Activated naive CD8-positive, alpha-beta T cell treated with anti-CD3 and anti-CD28 coated beads for 36 hours (primary cell): Measurements from ENCODE around the gene PACRG. TPM values are rescaled to one million over a fixed set of nuclear protein-coding genes. Genes with fewer than 3 reads are reported as not detected.
"Not testable (repeated sequence)": the region's sequence is repeated elsewhere in the genome, so short reads cannot be mapped to it uniquely, and the experiment has no call there.

ENCODE experiments used
- DNase-seq: peaks from one replicate; pipeline ENCODE4 v3.0.0; 2021
- H3K27ac Mint-ChIP-seq: one replicate; pipeline ENCODE4 v1.8.0; 2022; ENCODE audit warnings: mild to moderate bottlenecking, moderate library complexity, mixed read lengths
- H3K27me3 Mint-ChIP-seq: one replicate; pipeline ENCODE4 v1.8.0; 2022; ENCODE audit warnings: mild to moderate bottlenecking, mixed read lengths
- H3K36me3 Mint-ChIP-seq: one replicate; pipeline ENCODE4 v1.8.0; 2021; ENCODE audit warnings: mild to moderate bottlenecking, mixed read lengths
- H3K4me1 Mint-ChIP-seq: one replicate; pipeline ENCODE4 v1.8.0; 2021; ENCODE audit warnings: mixed read lengths
- H3K4me3 Mint-ChIP-seq: one replicate; pipeline ENCODE4 v1.8.0; 2022; ENCODE audit warnings: mild to moderate bottlenecking, moderate library complexity, mixed read lengths
- H3K9me3 Mint-ChIP-seq: one replicate; pipeline ENCODE4 v1.8.0; 2022; ENCODE audit warnings: mixed read lengths
- total RNA-seq, 2 experiments: library from RNA; stranded (reverse); gene quantifications; one replicate each; pipeline ENCODE4 v1.2.3, GENCODE V29; 2021

PACRG gene
- total RNA-seq, 2 experiments from 2014 or later, result 0.50 TPM; not detected in 1

DNA sequence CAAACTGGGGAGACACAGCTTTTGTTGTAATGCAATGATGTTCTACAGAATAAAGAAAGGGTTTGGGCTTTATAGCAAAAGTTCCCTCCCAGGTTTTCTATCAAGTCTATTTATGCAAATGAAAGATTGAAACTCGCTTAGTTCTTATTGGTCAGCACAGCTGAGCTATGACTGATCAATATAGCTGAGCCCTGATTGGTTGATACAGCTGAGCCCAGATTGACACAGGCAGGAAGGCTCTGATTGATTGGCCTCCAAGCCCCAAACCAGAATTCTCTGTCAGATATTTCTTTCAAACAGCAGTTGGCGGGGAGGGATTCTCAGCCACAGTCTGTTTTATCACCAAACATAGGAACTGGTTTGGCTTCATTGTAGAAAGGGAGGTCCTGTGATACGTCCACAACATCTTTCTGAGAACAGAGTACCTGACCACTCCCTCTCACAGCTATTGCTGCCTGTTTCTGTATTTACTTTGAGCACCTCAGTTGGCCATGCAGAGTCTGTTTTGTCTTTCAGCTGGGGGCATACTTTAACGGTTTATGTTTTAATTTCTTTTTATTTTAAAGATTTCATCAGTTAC is 223.5 kb downstream of the PACRG start:
- no peaks in the 10 kb centered on the region for H3K27me3 Mint-ChIP-seq
- H3K4me3 Mint-ChIP-seq, result no peak overlapping the region
- no peak overlapping the region for H3K27ac Mint-ChIP-seq
- no peaks in the 10 kb centered on the region for H3K4me1 Mint-ChIP-seq
- no peak for DNase-seq
- H3K36me3 Mint-ChIP-seq, result no peaks in the 10 kb centered on the region
- peaks cover 8% of the 10 kb centered on the region for H3K9me3 Mint-ChIP-seq

- H3K27ac Mint-ChIP-seq, result no peak overlapping the region
- H3K4me1 Mint-ChIP-seq, result no peaks in the 10 kb centered on the region
- no peaks in the 10 kb centered on the region for H3K27me3 Mint-ChIP-seq
- H3K4me3 Mint-ChIP-seq, result no peak overlapping the region
- no peaks in the 10 kb centered on the region for H3K36me3 Mint-ChIP-seq
- H3K9me3 Mint-ChIP-seq, result peaks cover 2% of the 10 kb centered on the region
- DNase-seq, result no peak
Measured at GRCh38 chr6:162952423-162952822, 224.6 kb downstream of the PACRG start.

GRCh38 chr6:162957062-162957461 is 229.3 kb downstream of the PACRG start:
- DNase-seq, result no peak
- Mint-ChIP-seq H3K9me3 (peaks cover 4% of the 10 kb centered on the region), H3K27me3 (no peaks in the 10 kb centered on the region), H3K36me3 (no peaks in the 10 kb centered on the region), H3K27ac (no peak overlapping the region), H3K4me3 (no peak overlapping the region), H3K4me1 (no peaks in the 10 kb centered on the region)

GRCh38 chr6:162960679-162961457 is 233.1 kb downstream of the PACRG start:
- Mint-ChIP-seq H3K27ac (no peak overlapping the region), H3K27me3 (no peaks in the 10 kb centered on the region), H3K4me1 (no peaks in the 10 kb centered on the region), H3K36me3 (no peaks in the 10 kb centered on the region), H3K9me3 (peaks cover 3% of the 10 kb centered on the region), H3K4me3 (no peak overlapping the region)
- no peak for DNase-seq

DNA sequence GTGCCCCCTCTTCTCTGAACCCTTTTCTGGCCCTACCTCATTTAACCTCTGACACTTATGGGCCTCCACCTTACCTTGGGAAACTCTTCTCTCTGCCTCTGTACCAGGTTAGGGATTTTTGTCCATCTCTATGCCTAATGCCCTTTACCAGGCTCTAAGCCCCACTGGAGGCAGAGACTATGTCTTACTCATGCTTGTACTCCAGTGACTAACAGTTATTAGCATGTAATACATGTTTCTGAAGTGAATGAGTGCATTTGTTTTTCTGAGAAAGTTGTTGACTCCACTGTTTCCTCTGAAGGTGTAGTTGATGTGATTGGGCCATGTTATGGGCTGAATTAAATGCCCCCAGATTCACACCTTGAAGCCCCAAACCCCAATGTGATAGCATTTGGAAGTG is 234.3 kb downstream of the PACRG start:
- peaks cover 3% of the 10 kb centered on the region for H3K9me3 Mint-ChIP-seq
- no peaks in the 10 kb centered on the region for H3K36me3 Mint-ChIP-seq
- no peaks in the 10 kb centered on the region for H3K4me1 Mint-ChIP-seq
- no peak overlapping the region for H3K27ac Mint-ChIP-seq
- DNase-seq, result no peak
- H3K27me3 Mint-ChIP-seq, result no peaks in the 10 kb centered on the region
- no peak overlapping the region for H3K4me3 Mint-ChIP-seq

DNA sequence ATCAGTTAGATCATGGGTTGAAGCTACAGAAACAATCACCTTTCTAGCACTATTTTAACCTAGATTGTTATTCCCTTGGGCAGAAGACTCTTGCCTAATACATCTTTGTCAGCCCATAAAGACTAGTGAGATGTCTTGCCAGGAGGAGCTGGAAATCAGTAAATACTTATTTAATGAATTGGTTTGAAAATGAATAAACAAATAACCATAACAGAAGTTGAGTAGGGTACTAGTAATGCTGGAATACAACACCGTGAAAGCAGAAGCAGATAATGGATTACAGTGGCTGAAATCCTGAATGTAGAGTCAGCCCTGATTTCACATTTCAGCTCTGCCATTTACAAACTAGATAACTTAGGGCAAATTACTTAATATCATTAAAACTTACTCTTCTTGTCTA is 236.1 kb downstream of the PACRG start:
- DNase-seq, result no peak
- H3K4me1 Mint-ChIP-seq, result no peaks in the 10 kb centered on the region
- H3K27ac Mint-ChIP-seq, result no peak overlapping the region
- no peak overlapping the region for H3K4me3 Mint-ChIP-seq
- H3K36me3 Mint-ChIP-seq, result no peaks in the 10 kb centered on the region
- no peaks in the 10 kb centered on the region for H3K27me3 Mint-ChIP-seq
- H3K9me3 Mint-ChIP-seq, result peaks cover 4% of the 10 kb centered on the region

- H3K4me3 Mint-ChIP-seq, result no peak overlapping the region
- H3K27me3 Mint-ChIP-seq, result no peaks in the 10 kb centered on the region
- no peaks in the 10 kb centered on the region for H3K36me3 Mint-ChIP-seq
- no peak for DNase-seq
- no peaks in the 10 kb centered on the region for H3K4me1 Mint-ChIP-seq
- H3K27ac Mint-ChIP-seq, result no peak overlapping the region
- H3K9me3 Mint-ChIP-seq, result peaks cover 5% of the 10 kb centered on the region
Measured at GRCh38 chr6:162964488-162965140, 236.8 kb downstream of the PACRG start.

DNA sequence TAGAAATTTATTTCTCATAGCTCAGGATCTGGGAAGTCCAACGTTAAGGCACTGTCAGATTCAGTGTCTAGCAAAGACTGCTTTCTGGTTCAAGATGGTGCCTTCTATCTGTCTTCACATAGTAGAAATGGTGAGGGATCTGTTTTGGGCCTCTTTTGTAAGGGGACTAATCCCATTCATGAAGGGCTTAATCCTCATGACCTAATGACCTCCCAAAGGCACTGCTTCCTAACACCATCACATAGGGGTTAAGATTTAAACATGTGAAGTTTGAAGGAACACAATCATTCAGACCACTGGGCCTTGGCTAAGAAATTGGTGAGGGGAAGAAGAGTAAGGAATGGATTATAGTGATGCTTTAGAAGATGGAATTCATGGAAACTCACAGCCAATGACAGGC is 237.6 kb downstream of the PACRG start:
- H3K9me3 Mint-ChIP-seq, result peaks cover 5% of the 10 kb centered on the region
- no peak for DNase-seq
- no peaks in the 10 kb centered on the region for H3K27me3 Mint-ChIP-seq
- H3K4me1 Mint-ChIP-seq, result no peaks in the 10 kb centered on the region
- H3K36me3 Mint-ChIP-seq, result no peaks in the 10 kb centered on the region
- H3K4me3 Mint-ChIP-seq, result no peak overlapping the region
- H3K27ac Mint-ChIP-seq, result no peak overlapping the region

- no peaks in the 10 kb centered on the region for H3K4me1 Mint-ChIP-seq
- no peak for DNase-seq
- no peaks in the 10 kb centered on the region for H3K36me3 Mint-ChIP-seq
- H3K4me3 Mint-ChIP-seq, result no peak overlapping the region
- H3K27me3 Mint-ChIP-seq, result no peaks in the 10 kb centered on the region
- H3K9me3 Mint-ChIP-seq, result peaks cover 10% of the 10 kb centered on the region
- no peak overlapping the region for H3K27ac Mint-ChIP-seq
Measured at GRCh38 chr6:162970246-162970645, 242.5 kb downstream of the PACRG start.

DNA sequence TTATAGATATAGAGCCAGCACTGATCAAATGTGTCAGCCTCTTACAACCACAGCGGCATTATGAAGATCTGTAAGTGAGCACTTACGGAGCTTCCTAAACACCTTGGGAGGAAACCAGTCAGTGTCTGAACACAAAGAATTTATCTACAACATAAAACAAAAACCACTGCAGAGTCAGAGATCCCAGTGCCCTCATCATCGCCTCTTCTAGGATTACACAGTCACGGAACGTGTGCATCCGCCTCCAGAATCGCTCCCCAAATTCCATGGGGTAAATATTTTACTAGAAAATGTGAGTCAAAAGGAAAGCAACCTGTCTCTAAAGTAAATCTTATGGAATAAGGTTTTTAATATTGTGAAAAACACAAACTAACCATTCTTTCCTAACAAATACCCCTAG is 243.6 kb downstream of the PACRG start:
- no peaks in the 10 kb centered on the region for H3K36me3 Mint-ChIP-seq
- H3K4me1 Mint-ChIP-seq, result no peaks in the 10 kb centered on the region
- no peaks in the 10 kb centered on the region for H3K27me3 Mint-ChIP-seq
- no peak overlapping the region for H3K4me3 Mint-ChIP-seq
- H3K9me3 Mint-ChIP-seq, result peaks cover 10% of the 10 kb centered on the region
- DNase-seq, result no peak
- no peak overlapping the region for H3K27ac Mint-ChIP-seq

DNA sequence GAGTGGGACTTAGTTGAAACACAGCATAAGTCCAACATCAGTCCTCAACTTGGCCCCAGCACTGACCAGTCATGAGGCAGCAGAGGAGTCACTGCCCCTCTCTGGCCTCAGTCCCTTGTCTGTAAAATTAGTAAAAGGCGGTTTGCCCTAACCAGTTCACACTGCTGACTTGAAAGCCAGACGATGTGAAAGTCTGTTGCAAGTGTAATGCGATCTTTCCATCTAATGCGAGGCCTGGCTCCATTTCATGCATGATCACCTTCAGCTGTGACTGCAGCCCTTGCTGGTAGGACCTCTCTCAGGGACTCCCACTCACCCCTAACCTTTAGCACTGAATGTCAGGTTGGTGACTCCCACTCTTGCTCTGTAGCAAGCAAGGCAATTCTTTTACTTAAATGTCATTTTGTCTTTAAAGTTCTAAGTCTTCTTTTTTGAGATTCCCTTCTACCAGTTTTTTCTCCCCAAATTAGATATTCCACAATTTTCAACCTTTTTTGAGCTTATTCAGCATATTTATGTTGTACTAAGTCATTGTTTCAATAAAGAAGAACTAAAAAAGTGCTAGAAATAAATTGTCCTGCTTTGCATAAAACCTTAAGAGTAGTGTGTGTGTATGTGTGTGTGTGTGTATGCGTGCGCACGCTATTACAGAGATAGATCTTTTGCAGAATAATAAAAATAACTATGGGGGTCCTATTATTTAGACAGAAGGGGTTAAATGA is 245.5 kb downstream of the PACRG start:
- Mint-ChIP-seq H3K27ac (no peak overlapping the region), H3K27me3 (no peaks in the 10 kb centered on the region), H3K36me3 (no peaks in the 10 kb centered on the region), H3K4me3 (no peak overlapping the region), H3K4me1 (no peaks in the 10 kb centered on the region), H3K9me3 (peaks cover 9% of the 10 kb centered on the region)
- DNase-seq, result no peak

DNA sequence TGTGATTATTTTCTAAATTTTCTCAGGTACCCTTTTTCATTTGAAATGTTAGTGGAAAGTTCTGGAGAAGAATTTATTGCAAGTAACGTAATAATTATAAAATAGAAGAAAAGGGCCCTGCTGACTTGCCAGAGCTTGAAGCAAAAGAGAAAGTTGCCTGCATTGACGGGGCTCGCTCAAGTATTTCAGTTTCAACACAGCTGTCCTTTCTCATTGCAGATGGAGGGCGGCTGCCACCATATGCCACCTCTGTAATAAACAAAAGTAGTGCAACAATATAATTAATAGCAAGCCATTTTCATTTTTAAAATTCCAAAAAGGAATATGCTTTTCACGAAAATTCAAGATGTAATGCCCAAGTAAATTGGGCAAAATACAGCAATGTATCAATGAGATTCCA is 246.2 kb downstream of the PACRG start:
- no peaks in the 10 kb centered on the region for H3K4me1 Mint-ChIP-seq
- H3K9me3 Mint-ChIP-seq, result peaks cover 9% of the 10 kb centered on the region
- H3K27me3 Mint-ChIP-seq, result no peaks in the 10 kb centered on the region
- DNase-seq, result no peak
- H3K4me3 Mint-ChIP-seq, result no peak overlapping the region
- H3K27ac Mint-ChIP-seq, result no peak overlapping the region
- no peaks in the 10 kb centered on the region for H3K36me3 Mint-ChIP-seq

GRCh38 chr6:162974685-162975084 is 246.9 kb downstream of the PACRG start:
- Mint-ChIP-seq H3K27me3 (no peaks in the 10 kb centered on the region), H3K36me3 (no peaks in the 10 kb centered on the region)

GRCh38 chr6:162976141-162976540 is 248.4 kb downstream of the PACRG start:
- no peaks in the 10 kb centered on the region for H3K27me3 Mint-ChIP-seq
- no peaks in the 10 kb centered on the region for H3K36me3 Mint-ChIP-seq
- H3K4me1 Mint-ChIP-seq, result no peaks in the 10 kb centered on the region
- no peak overlapping the region for H3K27ac Mint-ChIP-seq
- H3K4me3 Mint-ChIP-seq, result no peak overlapping the region
- H3K9me3 Mint-ChIP-seq, result peaks cover 6% of the 10 kb centered on the region
- no peak for DNase-seq

More at GRCh38 chr6:162974685-162975084, 246.9 kb downstream of the PACRG start:
- H3K4me1 Mint-ChIP-seq, result no peaks in the 10 kb centered on the region
- DNase-seq, result no peak
- peaks cover 6% of the 10 kb centered on the region for H3K9me3 Mint-ChIP-seq
- no peak overlapping the region for H3K4me3 Mint-ChIP-seq
- H3K27ac Mint-ChIP-seq, result no peak overlapping the region

DNA sequence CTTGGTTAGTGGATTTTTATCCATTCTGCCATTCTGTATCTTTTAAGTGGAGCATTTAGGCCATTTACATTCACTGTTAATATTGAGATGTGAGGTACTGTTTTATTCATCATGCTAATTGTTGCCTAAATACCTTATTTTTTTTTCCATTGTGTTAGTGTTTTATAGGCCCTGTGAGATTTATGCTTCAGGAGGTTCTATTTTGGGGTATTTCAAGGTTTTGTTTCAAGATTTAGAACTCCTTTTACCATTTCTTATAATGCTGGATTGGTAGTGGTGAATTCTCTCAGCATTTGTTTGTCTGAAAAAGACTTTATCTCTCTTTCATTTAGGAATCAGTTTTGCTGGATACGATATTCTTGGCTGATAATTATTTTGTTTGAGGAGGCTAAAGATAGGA is 255.5 kb downstream of the PACRG start:
- H3K9me3 Mint-ChIP-seq, result peaks cover 41% of the 10 kb centered on the region
- not testable (repeated sequence) for H3K27me3 Mint-ChIP-seq, DNase-seq, H3K4me3 Mint-ChIP-seq, H3K4me1 Mint-ChIP-seq, H3K36me3 Mint-ChIP-seq, H3K27ac Mint-ChIP-seq
